CD4-positive, alpha-beta T cell treated with Interleukin-15 for 4 hours (primary cell): ENCODE data around the gene PSENEN.
"Not testable (repeated sequence)": the region's sequence is repeated elsewhere in the genome, so short reads cannot be mapped to it uniquely, and the experiment has no call there.

Source experiments
- DNase-seq: peaks from one replicate; pipeline ENCODE4 v3.0.0-alpha.2; 2020; ENCODE audit warnings: low spot score

The PSENEN gene

DNA sequence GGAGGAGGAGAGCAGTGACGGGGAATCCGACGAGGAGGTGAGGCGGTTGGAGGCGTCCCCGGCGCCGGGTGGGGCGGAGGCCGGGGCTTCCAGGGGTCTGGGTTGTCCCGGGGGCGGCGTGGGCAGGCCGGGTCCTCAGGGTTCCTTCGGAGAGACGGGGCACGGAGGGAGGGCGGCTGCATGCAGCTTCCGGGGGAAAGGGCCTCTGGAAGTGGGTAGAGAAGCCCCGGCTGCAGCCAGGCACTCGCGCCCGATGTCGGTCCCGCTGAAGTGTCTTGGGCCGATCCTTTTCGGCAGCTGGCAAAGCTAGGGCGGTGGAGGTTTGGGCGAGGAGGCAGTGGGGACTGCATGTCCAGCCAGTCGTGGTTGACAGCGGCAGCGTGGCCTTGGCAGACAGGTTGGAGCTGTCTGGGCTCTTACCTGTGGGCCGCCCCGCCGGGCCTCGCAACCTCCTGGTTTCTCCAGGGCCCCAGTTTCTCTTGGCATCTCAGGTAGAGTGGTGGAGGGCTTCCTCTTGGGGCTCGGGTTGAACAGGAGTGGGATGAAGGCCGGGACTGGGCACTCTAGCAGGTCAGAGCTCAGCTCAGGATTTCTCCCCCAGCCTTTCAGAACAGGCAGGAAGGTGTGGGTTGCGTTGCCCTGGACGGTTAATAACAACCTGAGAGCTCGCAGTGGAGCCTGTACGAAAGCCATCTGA, 27.0 kb upstream of the PSENEN start:
- no peak for DNase-seq

DNA sequence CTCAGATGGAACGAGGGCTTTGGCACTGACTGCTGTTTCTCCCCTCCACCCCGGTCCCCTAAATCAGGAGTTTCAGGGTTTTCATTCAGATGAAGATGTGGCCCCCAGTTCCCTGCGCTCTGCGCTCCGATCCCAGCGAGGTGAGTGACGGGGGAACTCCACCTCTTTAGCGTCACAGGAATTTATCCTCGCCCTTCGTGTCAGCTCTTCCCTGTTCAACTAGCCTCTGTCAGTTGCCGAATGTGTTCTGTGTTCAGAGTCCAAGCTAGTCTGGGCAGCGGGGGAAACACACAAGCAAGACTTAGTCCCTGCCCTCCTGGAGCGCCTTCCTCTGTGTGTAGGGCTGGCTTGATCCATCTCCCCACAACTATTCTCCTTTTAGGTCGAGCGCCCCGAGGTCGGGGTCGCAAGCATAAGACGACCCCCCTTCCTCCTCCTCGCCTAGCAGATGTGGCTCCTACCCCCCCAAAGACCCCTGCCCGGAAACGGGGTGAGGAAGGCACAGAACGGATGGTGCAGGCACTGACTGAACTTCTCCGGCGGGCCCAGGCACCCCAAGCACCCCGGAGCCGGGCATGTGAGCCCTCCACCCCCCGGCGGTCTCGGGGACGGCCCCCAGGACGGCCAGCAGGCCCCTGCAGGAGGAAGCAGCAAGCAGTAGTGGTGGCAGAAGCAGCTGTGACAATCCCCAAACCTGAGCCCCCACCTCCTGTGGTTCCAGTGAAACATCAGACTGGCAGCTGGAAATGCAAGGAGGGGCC, 25.9 kb upstream of the PSENEN start:
- no peak for DNase-seq

DNA sequence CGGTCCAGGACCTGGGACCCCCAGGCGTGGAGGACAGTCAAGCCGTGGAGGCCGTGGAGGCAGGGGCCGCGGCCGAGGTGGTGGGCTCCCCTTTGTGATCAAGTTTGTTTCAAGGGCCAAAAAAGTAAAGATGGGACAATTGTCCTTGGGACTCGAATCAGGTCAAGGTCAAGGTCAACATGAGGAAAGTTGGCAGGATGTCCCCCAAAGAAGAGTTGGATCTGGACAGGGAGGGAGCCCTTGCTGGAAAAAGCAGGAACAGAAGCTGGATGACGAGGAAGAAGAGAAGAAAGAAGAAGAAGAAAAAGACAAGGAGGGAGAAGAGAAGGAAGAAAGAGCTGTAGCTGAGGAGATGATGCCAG, 25.3 kb upstream of the PSENEN start:
- DNase-seq: no peak

DNA sequence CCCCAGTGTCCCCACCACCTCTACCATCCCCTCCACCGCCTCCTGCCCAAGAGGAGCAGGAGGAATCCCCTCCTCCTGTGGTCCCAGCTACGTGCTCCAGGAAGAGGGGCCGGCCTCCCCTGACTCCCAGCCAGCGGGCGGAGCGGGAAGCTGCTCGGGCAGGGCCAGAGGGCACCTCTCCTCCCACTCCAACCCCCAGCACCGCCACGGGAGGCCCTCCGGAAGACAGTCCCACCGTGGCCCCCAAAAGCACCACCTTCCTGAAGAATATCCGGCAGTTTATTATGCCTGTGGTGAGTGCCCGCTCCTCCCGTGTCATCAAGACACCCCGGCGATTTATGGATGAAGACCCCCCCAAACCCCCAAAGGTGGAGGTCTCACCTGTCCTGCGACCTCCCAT, 24.8 kb upstream of the PSENEN start:
- DNase-seq: no peak

DNA sequence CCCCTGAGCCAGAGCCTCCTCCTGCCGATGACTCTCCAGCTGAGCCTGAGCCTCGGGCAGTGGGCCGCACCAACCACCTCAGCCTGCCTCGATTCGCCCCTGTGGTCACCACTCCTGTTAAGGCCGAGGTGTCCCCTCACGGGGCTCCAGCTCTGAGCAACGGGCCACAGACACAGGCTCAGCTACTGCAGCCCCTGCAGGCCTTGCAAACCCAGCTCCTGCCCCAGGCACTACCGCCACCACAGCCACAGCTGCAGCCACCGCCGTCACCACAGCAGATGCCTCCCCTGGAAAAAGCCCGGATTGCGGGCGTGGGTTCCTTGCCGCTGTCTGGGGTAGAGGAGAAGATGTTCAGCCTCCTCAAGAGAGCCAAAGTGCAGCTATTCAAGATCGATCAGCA, 24.1 kb upstream of the PSENEN start:
- no peak for DNase-seq

DNA sequence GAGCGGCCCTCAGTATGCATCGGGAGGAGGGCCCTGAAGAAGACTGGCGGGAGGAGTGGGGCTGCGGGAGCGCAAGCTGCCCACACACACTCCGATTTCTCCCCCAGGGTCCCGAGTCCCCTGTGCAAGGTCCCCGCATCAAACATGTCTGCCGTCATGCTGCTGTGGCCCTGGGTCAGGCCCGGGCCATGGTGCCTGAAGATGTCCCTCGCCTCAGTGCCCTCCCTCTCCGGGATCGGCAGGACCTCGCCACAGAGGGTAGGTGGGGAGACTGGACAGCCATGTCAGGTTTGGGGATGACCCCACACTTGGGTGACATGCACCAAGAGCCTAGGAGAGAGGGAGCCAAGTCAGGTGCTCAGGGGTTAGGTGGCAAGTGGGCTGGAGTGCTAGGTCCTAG, 23.0 kb upstream of the PSENEN start:
- no peak for DNase-seq

DNA sequence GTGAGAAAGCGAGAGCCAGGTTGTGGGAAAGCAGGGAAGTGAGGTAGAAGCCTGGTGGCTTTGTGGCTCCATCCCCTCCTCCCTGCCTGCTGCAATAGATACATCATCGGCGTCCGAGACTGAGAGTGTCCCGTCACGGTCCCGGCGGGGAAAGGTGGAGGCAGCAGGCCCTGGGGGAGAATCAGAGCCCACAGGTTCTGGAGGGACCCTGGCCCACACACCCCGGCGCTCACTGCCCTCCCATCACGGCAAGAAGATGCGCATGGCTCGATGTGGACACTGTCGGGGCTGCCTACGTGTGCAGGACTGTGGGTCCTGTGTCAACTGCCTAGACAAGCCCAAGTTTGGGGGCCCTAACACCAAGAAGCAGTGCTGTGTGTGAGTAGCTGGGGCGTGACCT, 22.6 kb upstream of the PSENEN start:
- no peak for DNase-seq

DNA sequence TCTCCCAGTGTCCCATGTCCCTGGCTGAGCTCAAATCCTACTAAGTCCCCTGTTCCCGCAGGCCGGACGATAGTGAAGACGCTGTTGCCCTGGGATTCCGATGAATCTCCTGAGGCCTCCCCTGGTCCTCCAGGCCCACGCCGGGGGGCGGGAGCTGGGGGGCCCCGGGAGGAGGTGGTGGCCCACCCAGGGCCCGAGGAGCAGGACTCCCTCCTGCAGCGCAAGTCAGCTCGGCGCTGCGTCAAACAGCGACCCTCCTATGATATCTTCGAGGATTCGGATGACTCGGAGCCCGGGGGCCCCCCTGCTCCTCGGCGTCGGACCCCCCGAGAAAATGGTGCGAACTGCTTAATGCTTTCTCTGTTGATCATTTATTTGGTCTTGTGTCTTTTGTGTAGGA, 21.8 kb upstream of the PSENEN start:
- DNase-seq: no peak

DNA sequence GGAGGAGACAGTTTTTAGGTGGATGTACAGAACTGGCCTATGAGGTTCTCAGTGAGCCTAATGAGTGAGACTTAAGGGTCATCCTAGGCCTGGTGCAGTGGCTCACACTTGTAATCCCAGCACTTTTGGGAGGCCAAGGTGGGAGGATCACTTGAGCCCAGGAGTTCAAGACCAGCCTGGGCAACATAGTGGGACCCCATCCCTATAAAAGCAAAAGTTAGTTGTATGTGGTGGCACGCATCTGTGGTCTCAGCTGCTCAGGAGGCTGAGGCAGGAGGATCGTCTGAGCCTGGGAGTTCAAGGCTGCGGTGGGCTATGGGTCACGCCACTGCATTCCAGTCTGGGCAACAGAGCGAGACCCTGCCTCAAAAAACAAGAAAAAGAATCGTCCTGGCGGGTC, 21.3 kb upstream of the PSENEN start:
- not testable (repeated sequence) for DNase-seq

DNA sequence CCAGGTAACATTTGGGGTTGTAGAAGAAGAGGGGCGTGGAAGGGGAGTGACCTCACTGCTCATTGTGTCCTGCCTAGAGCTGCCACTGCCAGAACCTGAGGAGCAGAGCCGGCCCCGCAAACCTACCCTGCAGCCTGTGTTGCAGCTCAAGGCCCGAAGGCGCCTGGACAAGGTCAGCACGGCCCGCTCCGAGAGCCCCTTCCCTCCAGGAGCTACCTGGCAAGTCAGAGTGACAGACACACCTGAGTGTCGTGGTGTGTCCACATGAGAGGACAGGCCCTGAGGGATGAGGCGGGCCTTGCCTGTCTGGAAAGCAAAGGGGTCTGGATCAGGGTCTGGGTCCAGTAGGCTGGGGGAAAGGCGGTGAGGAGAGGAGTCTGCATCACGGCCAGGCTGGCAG, 20.9 kb upstream of the PSENEN start:
- no peak for DNase-seq

DNA sequence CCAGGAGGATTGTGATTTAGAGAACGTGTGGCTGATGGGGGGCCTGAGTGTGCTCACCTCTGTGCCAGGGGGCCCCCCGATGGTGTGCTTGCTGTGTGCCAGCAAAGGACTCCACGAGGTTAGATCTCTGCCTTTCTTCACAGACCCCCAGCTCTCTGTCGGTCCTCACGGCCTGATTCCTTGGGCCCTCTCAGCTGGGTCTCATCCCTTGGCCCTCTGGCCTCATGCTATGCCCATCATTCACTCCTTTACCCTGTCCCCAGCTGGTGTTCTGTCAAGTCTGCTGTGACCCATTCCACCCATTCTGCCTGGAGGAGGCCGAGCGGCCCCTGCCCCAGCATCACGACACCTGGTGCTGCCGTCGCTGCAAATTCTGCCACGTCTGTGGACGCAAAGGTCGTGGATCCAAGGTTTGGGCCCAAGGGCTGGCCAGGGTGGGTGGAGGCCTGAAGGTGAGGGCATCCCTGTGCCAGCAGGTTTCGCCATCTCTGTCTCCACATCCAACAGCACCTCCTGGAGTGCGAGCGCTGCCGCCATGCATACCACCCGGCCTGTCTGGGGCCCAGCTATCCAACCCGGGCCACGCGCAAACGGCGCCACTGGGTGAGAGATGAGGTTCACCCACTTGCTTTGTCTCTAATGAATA, 20.1 kb upstream of the PSENEN start:
- DNase-seq: no peak

DNA sequence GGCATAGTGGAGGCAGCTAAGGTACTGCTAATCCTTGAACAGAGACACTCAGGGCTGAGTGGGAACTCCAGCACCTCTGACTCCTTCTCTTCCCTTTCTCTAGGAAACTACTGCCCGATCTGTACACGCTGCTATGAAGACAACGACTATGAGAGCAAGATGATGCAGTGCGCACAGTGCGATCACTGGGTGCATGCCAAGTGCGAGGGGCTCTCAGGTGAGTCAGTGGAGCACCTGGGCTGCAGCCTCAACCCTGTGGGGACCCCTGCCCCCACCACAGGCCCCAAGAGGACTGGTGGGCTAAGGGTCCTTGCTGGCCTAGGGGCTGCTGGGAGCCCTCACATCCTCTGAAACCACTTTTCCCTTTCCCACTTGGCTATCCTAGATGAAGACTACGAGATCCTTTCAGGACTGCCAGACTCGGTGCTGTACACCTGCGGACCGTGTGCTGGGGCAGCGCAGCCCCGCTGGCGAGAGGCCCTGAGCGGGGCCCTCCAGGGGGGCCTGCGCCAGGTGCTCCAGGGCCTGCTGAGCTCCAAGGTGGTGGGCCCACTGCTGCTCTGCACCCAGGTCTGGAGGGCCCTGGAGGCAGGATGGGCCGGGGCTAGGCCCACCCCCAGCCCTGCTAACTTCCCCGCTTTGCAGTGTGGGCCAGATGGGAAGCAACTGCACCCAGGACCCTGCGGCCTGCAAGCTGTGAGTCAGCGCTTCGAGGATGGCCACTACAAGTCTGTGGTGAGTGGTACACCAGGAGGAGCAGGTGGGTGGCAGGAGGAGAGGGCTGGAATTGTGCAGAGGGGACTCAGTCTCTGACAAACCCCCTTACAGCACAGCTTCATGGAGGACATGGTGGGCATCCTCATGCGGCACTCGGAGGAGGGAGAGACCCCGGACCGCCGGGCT, 18.1 kb upstream of the PSENEN start:
- no peak for DNase-seq

DNA sequence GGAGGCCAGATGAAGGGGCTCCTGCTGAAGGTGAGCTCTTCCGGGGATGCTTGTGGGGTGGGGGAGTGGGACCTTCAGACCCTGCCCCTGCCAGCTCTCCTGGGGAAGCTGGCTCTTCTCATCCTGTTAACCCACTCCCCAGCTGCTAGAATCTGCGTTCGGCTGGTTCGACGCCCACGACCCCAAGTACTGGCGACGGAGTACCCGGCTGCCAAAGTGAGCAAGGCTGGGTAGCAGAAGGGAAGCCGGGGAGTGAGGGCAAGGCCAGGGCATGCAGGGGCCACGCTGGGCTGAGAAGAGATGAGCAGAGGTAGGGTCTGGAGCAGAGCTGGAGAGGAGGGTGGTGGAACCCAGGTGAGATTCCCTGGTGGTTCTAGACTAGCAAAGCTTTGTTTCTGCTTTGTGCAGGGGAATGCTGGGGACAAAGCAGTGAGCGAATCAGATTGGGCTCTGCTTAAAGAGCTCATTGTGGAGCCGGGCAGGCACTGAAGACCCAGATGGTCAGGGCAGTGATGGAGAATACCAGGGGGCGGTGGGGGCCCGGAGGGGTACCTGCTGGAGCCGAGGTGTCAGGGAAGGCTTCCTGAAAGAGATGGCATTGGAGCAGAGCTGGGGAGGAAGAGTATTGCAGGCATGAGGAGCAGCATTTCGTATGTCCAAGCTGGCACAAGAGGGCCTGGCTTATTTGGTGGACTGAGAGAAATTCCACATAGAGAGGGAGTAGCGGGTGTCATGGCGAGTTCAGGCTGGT, 17.3 kb upstream of the PSENEN start:
- DNase-seq: no peak

DNA sequence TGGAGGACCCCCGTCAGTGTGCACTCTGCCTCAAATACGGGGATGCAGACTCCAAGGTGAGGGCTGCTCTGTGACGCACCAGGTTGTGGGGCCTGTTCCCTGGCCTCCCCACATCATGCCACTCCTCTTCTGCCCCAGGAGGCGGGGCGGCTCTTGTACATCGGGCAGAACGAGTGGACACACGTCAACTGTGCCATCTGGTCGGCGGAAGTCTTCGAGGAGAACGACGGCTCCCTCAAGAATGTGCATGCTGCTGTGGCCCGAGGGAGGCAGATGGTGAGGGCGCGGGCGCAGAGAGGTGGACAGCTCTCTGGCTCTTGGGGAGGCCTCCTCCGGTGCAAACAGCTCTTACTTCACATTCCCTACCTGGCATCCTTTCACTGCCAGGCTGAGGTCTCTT, 16.4 kb upstream of the PSENEN start:
- no peak for DNase-seq

DNA sequence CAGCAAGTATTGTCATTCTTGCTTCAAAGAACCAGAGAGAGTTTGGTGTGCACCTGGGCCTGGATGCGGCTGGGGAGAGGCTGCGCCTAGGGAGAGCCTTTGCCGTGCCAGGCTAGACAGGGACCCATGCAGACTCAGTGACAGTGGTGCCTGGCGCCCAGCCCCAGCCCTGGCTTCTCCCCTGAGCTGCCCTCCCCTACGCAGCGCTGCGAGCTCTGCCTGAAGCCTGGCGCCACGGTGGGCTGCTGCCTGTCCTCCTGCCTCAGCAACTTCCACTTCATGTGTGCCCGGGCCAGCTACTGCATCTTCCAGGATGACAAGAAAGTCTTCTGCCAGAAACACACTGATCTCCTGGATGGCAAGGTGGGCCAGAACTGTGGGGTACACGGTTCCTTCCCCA, 15.7 kb upstream of the PSENEN start:
- no peak for DNase-seq

DNA sequence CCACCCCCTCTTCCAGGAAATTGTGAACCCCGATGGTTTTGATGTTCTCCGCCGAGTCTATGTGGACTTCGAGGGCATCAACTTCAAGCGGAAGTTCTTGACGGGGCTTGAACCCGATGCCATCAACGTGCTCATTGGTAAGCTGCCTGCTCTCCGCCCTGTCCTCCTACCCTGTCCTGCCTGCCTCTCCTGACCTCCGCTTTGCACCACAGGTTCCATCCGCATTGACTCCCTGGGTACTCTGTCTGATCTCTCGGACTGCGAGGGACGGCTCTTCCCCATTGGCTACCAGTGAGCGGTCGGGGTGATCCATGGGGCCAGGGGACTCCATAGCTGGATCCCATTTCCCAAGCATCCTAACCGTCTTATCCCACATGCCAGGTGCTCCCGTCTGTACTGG, 15.1 kb upstream of the PSENEN start:
- DNase-seq: no peak

DNA sequence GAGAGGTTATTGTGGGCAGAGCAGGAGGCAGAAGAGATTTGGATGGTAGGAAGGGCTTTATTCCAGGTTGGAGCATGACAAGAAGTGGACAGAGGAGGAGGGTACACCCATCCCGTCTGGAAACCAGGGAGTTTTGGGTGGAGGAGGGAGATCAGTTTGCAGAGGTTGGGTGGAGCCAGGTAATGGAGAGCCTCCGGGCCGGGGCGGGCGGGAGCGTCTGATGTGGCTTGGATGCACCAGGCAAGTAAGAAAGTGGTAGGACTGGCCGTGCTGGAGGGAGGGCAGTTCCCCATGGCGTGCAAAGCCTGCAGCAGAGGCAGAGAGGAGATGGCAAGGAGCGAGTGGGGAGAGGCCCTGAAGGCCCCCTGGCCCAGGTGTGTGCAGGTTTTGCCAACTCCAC, 14.1 kb upstream of the PSENEN start:
- DNase-seq: no peak

DNA sequence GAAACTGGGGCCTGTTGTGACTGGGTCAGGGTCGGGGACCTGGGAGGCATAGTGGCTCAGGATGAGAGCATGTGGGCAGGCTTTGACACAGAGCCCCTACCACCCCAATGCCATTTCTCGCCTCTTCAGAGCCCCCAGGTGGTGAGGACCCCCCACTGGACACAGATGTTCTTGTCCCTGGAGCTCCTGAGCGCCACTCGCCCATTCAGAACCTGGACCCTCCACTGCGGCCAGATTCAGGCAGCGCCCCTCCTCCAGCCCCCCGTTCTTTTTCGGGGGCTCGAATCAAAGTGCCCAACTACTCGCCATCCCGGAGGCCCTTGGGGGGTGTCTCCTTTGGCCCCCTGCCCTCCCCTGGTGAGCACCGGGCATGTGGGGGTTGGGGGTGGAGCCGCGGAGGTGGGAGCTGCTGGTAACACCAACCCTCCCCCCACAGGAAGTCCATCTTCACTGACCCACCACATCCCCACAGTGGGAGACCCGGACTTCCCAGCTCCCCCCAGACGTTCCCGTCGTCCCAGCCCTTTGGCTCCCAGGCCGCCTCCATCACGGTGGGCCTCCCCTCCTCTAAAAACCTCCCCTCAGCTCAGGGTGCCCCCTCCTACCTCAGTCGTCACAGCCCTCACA, 13.6 kb upstream of the PSENEN start:
- no peak for DNase-seq

DNA sequence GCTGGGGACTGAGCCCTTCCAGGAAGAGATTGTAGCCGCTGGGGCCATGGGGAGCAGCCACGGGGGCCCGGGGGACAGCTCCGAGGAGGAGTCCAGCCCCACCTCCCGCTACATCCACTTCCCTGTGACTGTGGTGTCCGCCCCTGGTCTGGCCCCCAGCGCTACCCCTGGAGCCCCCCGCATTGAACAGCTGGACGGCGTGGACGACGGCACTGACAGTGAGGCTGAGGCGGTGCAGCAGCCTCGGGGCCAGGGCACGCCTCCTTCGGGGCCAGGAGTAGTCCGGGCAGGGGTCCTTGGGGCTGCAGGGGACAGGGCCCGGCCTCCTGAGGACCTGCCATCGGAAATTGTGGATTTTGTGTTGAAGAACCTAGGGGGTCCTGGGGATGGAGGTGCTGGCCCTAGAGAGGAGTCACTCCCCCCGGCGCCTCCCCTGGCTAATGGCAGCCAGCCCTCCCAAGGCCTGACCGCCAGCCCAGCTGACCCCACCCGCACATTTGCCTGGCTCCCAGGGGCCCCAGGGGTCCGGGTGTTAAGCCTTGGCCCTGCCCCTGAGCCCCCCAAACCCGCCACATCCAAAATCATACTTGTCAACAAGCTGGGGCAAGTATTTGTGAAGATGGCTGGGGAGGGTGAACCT, 12.8 kb upstream of the PSENEN start:
- no peak for DNase-seq

DNA sequence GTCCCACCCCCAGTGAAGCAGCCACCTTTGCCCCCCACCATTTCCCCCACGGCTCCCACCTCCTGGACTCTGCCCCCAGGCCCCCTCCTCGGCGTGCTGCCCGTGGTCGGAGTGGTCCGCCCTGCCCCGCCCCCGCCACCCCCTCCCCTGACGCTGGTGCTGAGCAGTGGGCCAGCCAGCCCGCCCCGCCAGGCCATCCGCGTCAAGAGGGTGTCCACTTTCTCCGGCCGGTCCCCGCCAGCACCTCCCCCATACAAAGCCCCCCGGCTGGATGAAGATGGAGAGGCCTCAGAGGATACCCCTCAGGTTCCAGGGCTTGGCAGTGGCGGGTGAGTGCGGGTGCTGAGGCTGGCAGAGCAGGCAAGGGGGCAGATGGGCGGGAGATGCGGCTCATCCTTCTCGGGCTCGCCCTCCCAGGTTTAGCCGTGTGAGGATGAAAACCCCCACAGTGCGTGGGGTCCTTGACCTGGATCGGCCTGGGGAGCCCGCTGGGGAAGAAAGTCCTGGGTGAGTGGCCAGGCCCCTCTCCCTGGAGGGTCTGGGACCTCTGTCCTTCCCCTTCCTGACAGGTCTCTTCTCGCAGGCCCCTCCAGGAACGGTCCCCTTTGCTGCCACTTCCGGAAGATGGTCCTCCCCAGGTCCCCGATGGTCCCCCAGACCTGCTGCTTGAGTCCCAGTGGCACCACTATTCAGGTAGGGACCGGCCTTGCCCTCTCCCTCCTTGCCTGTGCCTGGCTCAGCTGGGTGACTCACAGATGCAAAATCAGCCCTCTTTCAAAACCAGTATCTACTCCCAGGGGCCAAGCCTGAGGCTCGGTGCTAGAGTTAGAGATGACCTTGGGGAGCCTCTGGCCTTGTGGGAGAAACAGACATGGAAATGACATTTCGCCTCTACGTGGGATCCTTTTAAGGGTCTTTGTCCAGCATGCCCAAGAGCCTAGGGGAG, 12.0 kb upstream of the PSENEN start:
- DNase-seq: no peak
